ENCODE data around the gene PRLH. TPM values are rescaled to one million over a fixed set of nuclear protein-coding genes. Genes with fewer than 3 reads are reported as not detected.

The PRLH gene
- polyA plus RNA-seq, 1 experiment = not detected

DNA sequence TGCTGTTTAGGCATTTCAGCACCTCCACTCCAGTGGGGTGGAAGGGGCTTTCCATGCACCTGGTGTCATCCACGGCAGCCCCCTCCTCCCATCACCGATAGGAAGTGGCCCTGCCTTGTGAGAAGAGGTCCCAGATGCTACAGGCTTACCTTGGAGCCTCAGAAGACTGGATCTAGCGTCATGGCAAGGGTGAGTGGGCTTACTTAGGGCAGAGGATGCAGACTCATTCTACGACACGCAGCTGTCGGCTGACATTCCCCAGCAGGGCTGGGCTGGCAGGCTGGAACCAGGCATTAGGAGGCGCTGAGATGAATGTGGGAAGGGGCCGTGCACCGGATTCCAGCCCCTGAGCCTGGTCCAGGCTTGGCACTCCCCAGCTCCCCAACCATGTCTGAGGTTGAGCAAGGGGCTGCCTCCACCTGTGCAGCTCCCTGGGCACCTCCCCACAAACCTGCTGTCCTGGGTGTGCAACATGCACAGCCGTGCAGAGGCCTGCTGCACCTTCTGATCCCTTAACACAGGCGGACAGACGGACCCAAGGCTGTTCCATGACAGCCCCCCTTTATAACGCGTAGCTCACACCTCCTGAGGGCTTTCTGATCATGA lies 1.7 kb upstream of the PRLH start:
- ChIA-PET POLR2A (no interaction called here), CTCF (interaction anchor here (0.7 to 4.2 kb wide), 4 partner anchors 7 to 52 kb away, joined by 3 to 31 read pairs (median 4); no protein-coding TSS in a partner anchor)
- Histone ChIP-seq H3K4me3 (ENCODE audit: low read depth, low read length) (no peak overlapping the region), H3K27me3 (ENCODE audit: control insufficient read depth, insufficient read depth, low read length) (no peaks in the 10 kb centered on the region; the same call in 1 of the 2 replicates), H3K36me3 (ENCODE audit: control insufficient read depth, insufficient read depth, low read length) (no peaks in the 10 kb centered on the region)
- no peak for DNase-seq (ENCODE audit: low read depth)
- TF ChIP-seq, protein P1, sequence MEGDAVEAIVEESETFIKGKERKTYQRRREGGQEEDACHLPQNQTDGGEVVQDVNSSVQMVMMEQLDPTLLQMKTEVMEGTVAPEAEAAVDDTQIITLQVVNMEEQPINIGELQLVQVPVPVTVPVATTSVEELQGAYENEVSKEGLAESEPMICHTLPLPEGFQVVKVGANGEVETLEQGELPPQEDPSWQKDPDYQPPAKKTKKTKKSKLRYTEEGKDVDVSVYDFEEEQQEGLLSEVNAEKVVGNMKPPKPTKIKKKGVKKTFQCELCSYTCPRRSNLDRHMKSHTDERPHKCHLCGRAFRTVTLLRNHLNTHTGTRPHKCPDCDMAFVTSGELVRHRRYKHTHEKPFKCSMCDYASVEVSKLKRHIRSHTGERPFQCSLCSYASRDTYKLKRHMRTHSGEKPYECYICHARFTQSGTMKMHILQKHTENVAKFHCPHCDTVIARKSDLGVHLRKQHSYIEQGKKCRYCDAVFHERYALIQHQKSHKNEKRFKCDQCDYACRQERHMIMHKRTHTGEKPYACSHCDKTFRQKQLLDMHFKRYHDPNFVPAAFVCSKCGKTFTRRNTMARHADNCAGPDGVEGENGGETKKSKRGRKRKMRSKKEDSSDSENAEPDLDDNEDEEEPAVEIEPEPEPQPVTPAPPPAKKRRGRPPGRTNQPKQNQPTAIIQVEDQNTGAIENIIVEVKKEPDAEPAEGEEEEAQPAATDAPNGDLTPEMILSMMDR (IDR thresholded peaks at IDR 0.05; ENCODE audit: insufficient read depth, low read depth, low read length) = no peak

DNA sequence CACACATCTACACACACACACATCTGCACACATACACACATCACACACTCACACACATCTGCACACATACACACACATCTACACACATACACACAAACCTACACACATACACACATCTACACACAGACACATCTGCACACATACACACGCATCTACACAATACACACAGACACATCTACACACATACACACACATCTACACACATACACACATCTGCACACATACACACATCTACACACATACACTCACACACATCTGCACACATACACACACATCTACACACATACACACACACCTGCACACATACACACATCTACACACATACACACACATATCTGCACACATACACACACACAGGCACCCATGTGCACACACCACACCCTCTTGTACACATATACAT lies 400 bp upstream of the PRLH start:
- TF ChIP-seq, protein P1 (IDR thresholded peaks at IDR 0.05; ENCODE audit: insufficient read depth, low read depth, low read length) = no peak
- Histone ChIP-seq H3K27me3 (ENCODE audit: control insufficient read depth, insufficient read depth, low read length) (no peaks in the 10 kb centered on the region; the same call in 1 of the 2 replicates), H3K4me3 (ENCODE audit: low read depth, low read length) (no peak overlapping the region), H3K36me3 (ENCODE audit: control insufficient read depth, insufficient read depth, low read length) (no peaks in the 10 kb centered on the region)
- no peak for DNase-seq (ENCODE audit: low read depth)
- ChIA-PET POLR2A (no interaction called here), CTCF (no interaction called here)

DNA sequence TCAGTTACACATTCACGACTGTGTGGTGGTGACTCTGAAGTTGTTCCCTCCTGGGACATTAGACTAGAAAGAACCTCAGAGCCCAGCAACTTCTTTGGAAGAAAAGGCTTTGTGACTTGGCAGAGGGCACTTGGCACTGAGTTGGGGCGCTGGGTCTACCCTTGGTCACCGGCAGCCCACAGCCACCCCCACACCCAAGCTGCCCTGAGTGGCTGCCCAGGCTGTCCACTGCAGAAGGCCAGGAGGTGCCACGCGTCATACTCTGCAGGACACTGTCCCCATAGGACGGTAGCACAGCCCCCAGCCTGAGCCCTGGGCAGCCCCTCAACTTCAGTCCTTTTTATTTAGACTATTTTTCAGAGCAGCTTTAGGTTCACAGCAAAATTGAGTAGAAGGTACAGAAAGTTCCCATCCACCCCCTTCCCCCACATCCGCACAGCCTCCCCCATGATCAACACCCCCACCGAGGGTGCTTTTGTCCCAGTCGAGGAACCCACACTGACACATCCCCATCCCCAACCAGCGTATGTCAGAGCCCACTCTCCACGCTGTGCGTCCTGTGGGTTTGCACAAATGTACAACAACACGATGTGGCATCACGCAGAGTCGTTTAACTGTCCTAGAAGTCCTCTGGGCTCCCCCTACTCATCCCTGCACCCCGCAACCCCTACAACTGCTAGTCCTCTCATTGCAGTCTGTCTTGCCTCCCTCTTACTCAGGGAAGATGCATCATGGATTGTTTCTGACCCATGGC lies 1.1 kb downstream of the PRLH start:
- Histone ChIP-seq H3K4me3 (ENCODE audit: low read depth, low read length) (no peak overlapping the region), H3K36me3 (ENCODE audit: control insufficient read depth, insufficient read depth, low read length) (no peaks in the 10 kb centered on the region), H3K27me3 (ENCODE audit: control insufficient read depth, insufficient read depth, low read length) (no peaks in the 10 kb centered on the region)
- TF ChIP-seq, protein P1 (IDR thresholded peaks at IDR 0.05; ENCODE audit: insufficient read depth, low read depth, low read length) = no peak
- DNase-seq (ENCODE audit: low read depth) = no peak
- ChIA-PET POLR2A (no interaction called here), CTCF (interaction anchor here (0.6 to 2.4 kb wide), 3 partner anchors 55 to 156 kb away, joined by 3 to 7 read pairs (median 3); no protein-coding TSS in a partner anchor)

DNA sequence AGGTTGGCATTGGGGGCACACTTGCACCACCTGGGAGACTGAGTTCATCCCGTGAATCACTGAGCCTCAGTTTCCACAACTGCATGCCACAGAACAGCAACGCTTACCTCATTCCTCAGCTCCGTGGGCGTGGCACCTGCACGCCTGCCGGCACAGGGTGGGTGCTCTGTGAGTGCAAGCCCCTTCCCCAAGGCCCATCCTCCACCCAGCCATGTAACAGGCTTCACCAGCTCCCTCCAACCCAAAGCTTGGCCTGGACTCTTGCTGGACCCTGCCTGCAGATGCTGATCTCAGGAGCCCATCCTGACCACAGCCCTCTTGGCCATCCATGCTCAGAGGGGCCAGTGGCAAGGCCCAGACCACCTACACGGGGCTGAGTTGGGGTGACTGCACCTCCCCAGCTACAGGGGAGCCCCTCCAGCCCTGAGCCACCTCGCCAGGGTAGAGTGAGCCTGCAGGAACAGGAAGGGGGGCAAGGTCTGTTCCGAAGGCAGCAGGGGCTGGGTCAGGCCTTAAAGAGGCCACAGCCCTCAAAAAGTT lies 1.8 kb downstream of the PRLH start:
- TF ChIP-seq, protein P1 (IDR thresholded peaks at IDR 0.05; ENCODE audit: insufficient read depth, low read depth, low read length) = no peak
- H3K4me3 ChIP-seq (ENCODE audit: low read depth, low read length) = no peak overlapping the region
- POLR2A ChIA-PET = no interaction called here
- H3K27me3 ChIP-seq (ENCODE audit: control insufficient read depth, insufficient read depth, low read length) = no peaks in the 10 kb centered on the region
- no peaks in the 10 kb centered on the region for H3K36me3 ChIP-seq (ENCODE audit: control insufficient read depth, insufficient read depth, low read length)
- no peak for DNase-seq (ENCODE audit: low read depth)
- CTCF ChIA-PET = interaction anchor here (1.1 to 2.4 kb wide), 2 partner anchors 55 to 157 kb away, joined by 3 to 7 read pairs; no protein-coding TSS in a partner anchor

DNA sequence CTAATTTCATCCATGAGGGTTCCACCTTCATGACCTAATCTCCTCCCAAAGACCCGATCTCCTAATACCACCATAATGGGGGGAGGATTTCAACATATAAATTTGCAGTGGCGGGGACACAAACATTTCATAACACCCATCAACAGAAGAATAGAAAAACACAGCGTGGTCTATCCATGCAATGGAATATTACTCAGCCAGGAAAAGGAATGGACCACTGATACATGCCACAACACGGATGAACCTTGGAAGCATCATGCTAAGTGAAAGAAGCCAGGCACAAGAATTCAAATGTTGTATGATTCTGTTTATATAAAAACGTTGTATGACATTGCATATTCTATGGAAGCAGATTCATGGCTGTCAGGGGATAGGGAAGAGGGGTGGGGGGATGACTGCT lies 2.7 kb downstream of the PRLH start:
- no peak for DNase-seq (ENCODE audit: low read depth)
- Histone ChIP-seq H3K27me3 (ENCODE audit: control insufficient read depth, insufficient read depth, low read length) (no peaks in the 10 kb centered on the region), H3K4me3 (ENCODE audit: low read depth, low read length) (no peak overlapping the region), H3K36me3 (ENCODE audit: control insufficient read depth, insufficient read depth, low read length) (no peaks in the 10 kb centered on the region)
- ChIA-PET CTCF (interaction anchor here (2.4 kb wide), 1 partner anchor 56 kb away, joined by 7 read pairs; no protein-coding TSS in a partner anchor), POLR2A (no interaction called here)
- TF ChIP-seq, protein P1 (IDR thresholded peaks at IDR 0.05; ENCODE audit: insufficient read depth, low read depth, low read length) = no peak

Measured in BJ (cell line).